ENCODE data around the gene KAZN.

DNA sequence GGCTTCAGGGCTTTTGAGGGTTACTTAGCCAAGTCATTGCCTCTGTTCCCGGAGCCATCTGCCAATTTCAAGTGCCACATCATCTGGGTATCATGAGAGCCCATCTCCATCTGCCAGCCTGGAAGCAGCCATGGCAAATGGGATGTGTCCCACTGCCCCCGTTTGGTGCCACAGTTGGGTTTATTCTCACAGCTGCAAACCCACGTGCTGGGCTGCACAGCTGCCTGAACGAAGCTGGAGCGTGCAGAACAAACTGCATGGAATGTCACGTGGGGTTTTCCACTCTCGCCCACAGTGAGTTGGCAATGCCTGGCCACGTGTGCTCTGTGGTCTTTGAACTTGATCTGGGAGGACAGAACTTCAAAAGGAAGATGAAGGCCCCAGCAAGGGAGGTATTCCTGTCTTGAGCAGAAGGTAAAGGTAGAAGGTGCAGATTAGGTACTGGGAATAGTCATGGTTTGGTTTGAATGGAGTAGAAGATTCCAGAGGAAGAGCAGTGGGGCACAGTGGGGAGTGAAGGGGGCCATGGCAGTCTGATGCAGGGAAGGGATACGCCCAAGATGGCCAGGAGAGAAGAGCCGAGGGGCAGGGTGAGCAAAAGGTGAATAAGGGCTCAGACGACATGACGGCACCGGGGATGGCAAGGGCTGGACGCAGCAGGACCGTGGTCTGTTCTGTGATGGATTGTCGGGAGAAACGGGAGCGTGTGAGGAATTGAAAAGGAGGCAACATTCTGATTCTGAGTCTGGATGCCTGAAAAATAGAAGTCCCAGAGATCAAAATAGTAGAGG, 222.0 kb downstream of the KAZN start:
- TF ChIP-seq, protein P1, sequence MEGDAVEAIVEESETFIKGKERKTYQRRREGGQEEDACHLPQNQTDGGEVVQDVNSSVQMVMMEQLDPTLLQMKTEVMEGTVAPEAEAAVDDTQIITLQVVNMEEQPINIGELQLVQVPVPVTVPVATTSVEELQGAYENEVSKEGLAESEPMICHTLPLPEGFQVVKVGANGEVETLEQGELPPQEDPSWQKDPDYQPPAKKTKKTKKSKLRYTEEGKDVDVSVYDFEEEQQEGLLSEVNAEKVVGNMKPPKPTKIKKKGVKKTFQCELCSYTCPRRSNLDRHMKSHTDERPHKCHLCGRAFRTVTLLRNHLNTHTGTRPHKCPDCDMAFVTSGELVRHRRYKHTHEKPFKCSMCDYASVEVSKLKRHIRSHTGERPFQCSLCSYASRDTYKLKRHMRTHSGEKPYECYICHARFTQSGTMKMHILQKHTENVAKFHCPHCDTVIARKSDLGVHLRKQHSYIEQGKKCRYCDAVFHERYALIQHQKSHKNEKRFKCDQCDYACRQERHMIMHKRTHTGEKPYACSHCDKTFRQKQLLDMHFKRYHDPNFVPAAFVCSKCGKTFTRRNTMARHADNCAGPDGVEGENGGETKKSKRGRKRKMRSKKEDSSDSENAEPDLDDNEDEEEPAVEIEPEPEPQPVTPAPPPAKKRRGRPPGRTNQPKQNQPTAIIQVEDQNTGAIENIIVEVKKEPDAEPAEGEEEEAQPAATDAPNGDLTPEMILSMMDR (IDR thresholded peaks at IDR 0.05; ENCODE audit: low read depth, low read length, poor library complexity, severe bottlenecking): no peak
- TF ChIP-seq EZH2phosphoT487 (IDR thresholded peaks at IDR 0.05; ENCODE audit: borderline replicate concordance, low read length): no peak
